AG04450 (cell line): ENCODE results near the gene TMEM184C. TPM values are rescaled to one million over a fixed set of nuclear protein-coding genes. Genes with fewer than 3 reads are reported as not detected.

Experiments
- CTCF ChIA-PET: fragments of 300-600, 350-600 bp; formaldehyde crosslinking; extraction: SDS; loops from one replicate; lab custom pipeline; 2022; ENCODE audit warnings: antibody characterized with exemption, inconsistent platforms; lab: Charles Lee
- POLR2A ChIA-PET: fragments of 350-600 bp; formaldehyde crosslinking; extraction: SDS; loops from one replicate; lab custom pipeline; 2021; ENCODE audit warnings: antibody characterized with exemption, inconsistent platforms; lab: Yijun Ruan, JAX
- DNase-seq: peaks from one replicate; pipeline ENCODE4 v3.0.0-alpha.2; 2011; ENCODE audit warnings: low read depth, low spot score
- H3K27ac ChIP-seq: one replicate; pipeline ENCODE4 v1.5.1; 2012; ENCODE audit warnings: low read depth, low read length, control low read depth
- H3K27me3 ChIP-seq: one replicate; pipeline ENCODE4 v1.6.0; 2012; ENCODE audit warnings: low read length; ENCODE audit not compliant: control insufficient read depth, insufficient read depth
- H3K4me3 ChIP-seq: 2 replicates; pipeline ENCODE4 v1.5.1; 2011; ENCODE audit warnings: mild to moderate bottlenecking, low read depth, low read length, control low read depth
- H3K9me3 ChIP-seq: 2 replicates; pipeline ENCODE4 v1.5.1; 2012; ENCODE audit warnings: low read length; ENCODE audit not compliant: control insufficient read depth, insufficient read depth
- CTCF ChIP-seq: IDR thresholded peaks from 2 replicates; pipeline ENCODE4 v1.5.1; 2011; ENCODE audit warnings: low read depth, low read length, control low read depth, inconsistent platforms
- polyA plus RNA-seq: library from polyadenylated mRNA; depleted of rRNA; stranded (reverse); fragments of >200 nt; gene quantifications from 2 replicates; pipeline ENCODE4 v1.2.3, GENCODE V29; 2011

TMEM184C gene
- polyA plus RNA-seq, 1 experiment: 40.6 TPM

GRCh38 chr4:147578051-147578476, 39.1 kb upstream of the TMEM184C start:
- ChIA-PET POLR2A (interaction anchor here (1.0 kb wide), 2 partner anchors 73 to 455 kb away, joined by 3 to 4 read pairs; no protein-coding TSS in a partner anchor), CTCF (interaction anchor here (0.5 to 2.0 kb wide), 5 partner anchors 12 to 467 kb away, joined by 4 to 11 read pairs (median 4); no protein-coding TSS in a partner anchor)
- H3K9me3 ChIP-seq: no peaks in the 10 kb centered on the region
- no peak overlapping the region for H3K4me3 ChIP-seq
- H3K27me3 ChIP-seq: no peaks in the 10 kb centered on the region
- no peak overlapping the region for H3K27ac ChIP-seq
- no peak for TF ChIP-seq CTCF
- DNase-seq: peak; percentile 86

DNA sequence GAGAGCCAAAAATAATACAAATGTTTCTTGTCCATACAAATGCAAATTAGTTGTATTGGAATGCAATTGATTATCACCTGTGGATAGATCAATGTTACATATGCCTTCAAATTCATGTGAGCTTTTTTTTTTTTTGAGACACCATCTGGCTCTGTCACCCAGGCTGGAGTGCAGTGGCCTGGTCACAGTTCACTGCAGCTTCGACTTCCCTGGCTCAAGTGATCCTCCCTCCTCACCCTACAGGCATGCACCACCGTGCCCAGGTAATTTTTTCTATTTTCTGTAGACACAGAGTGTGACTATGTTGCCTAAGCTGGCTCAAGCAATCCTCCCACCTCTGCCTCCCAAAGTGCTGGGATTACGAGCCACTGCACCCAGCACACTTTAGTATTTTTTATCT, 38.6 kb upstream of the TMEM184C start:
- POLR2A ChIA-PET: no interaction called here
- Histone ChIP-seq H3K4me3 (no peak overlapping the region), H3K27ac (no peak overlapping the region), H3K27me3 (no peaks in the 10 kb centered on the region), H3K9me3 (no peaks in the 10 kb centered on the region)
- TF ChIP-seq CTCF: no peak
- DNase-seq: no peak
- CTCF ChIA-PET: interaction anchor here (0.5 to 2.0 kb wide), 3 partner anchors 11 to 418 kb away, joined by 4 to 11 read pairs (median 6); no protein-coding TSS in a partner anchor

- ChIA-PET CTCF (interaction anchor here (0.7 to 3.4 kb wide), 4 partner anchors 9 to 287 kb away, joined by 3 to 22 read pairs (median 12); no protein-coding TSS in a partner anchor), POLR2A (interaction anchor here (0.5 kb wide), 1 partner anchor 378 kb away, joined by 4 read pairs; no protein-coding TSS in a partner anchor)
- H3K4me3 ChIP-seq: no peak overlapping the region
- H3K27ac ChIP-seq: no peak overlapping the region
- H3K9me3 ChIP-seq: no peaks in the 10 kb centered on the region; the same call in 1 of the 2 replicates
- H3K27me3 ChIP-seq: no peaks in the 10 kb centered on the region
- no peak for DNase-seq
- TF ChIP-seq CTCF: no peak
Observed at GRCh38 chr4:147580396-147580795, 36.8 kb upstream of the TMEM184C start.

- H3K27ac ChIP-seq: peak overlapping the region; percentile 63
- POLR2A ChIA-PET: interaction anchor here (0.5 to 1.5 kb wide), 2 partner anchors 31 to 36 kb away, joined by 3 to 4 read pairs; no protein-coding TSS in a partner anchor
- peak; percentile 61 for DNase-seq
- no peak for TF ChIP-seq CTCF
- no peaks in the 10 kb centered on the region for H3K27me3 ChIP-seq
- H3K4me3 ChIP-seq: no peak overlapping the region
- no peaks in the 10 kb centered on the region; the same call in 1 of the 2 replicates for H3K9me3 ChIP-seq
- CTCF ChIA-PET: interaction anchor here (0.7 to 3.4 kb wide), 7 partner anchors 8 to 485 kb away, joined by 3 to 22 read pairs (median 9); no protein-coding TSS in a partner anchor
Observed at GRCh38 chr4:147581606-147582350, 35.4 kb upstream of the TMEM184C start.
